ENCODE data around the gene SPATA18.
"Not testable (repeated sequence)": the region's sequence is repeated elsewhere in the genome, so short reads cannot be mapped to it uniquely, and the experiment has no call there.

The SPATA18 gene

DNA sequence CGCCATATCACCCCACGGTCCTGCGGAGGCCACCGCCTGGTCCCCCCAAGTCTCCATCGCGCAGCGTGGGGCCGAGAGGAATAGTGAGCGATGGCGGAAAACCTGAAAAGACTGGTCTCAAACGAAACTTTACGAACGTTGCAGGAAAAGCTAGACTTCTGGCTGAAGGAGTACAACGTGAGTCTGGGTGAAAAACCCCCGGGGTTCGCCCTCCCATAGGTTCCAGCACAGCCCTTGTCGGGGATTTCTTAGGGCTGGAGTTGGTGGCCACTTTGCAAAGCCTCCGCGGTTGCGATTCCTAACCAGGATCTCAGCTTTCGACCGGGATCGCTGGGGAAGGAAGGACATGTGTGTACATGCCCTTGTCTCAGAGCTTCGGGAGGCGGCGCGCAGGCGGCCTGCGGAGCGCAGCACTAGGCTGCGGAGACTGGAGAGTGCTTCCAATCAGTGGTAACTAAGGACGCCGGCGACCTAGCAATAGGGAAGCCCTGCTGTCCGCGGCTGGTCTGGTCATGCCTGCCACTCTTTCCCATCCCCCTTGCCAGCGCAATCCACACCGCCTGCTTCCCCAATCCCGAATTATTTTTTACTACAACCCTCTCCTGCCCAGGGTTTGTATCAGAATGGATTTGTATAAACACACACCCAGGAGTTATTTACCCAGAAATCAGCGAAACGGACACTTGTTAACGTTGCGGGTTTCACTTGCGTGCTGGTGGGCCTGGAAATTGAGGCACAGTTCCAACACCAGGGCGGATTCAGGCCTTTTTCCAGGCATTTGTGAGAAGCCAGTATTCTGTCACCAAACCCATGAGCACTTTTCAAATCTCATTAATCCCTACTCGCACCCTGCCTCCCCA, 741 bp downstream of the SPATA18 start:
- DNase-seq (ENCODE audit: low read depth), result peak; percentile 76

DNA sequence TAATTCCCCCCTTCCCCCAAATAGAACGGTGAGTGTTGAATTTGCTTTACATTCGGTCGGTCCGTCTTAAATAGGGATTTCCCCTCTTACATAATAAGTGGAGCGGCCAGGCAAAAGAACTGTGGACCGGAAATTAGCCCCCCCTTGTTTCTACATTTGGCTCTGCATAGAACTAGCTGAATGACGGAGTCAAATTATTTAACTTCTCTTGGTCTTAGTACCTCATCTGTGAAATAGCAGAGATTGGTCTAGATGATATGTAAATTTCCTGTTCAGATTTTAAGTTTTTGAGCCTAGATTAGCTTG, 1.3 kb downstream of the SPATA18 start:
- DNase-seq (ENCODE audit: low read depth), result no peak

DNA sequence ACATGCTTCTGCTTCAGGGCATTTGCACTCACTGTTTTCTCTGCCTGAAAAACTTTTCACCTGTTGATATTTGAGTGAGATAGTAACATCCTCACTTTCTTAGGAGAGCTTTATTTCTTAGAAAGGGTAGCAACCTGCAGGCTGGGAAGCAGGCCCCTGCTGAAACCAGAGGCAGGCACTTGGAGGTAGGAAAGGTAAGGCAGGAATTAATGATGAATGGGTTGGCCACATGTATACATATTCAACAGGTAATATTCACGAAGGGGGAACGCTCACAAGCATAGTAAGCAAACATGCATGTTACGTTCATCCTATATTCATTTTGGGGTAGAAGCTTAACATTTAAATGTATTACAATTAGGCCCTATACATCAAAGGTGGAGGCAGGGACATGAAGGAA, 3.1 kb downstream of the SPATA18 start:
- no peak for DNase-seq (ENCODE audit: low read depth)

DNA sequence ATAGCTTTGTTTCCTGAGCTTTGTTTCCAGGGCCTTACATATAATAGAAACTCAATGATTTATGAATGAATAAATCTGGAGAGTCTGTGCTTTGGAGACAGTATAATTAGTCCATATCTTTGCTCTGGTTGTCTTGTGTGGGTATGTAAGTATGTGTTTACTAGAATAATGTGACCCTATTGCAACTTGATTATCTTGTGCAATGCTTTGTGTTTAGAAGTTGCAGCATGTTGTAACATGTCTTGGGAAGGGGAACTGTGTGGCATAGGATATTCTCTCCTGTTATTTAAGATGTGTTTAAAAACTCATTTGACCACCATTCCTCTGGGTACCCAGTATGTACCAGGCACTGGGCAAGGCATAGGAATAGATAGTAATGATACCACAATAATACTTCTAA, 6.1 kb downstream of the SPATA18 start:
- DNase-seq (ENCODE audit: low read depth), result no peak

DNA sequence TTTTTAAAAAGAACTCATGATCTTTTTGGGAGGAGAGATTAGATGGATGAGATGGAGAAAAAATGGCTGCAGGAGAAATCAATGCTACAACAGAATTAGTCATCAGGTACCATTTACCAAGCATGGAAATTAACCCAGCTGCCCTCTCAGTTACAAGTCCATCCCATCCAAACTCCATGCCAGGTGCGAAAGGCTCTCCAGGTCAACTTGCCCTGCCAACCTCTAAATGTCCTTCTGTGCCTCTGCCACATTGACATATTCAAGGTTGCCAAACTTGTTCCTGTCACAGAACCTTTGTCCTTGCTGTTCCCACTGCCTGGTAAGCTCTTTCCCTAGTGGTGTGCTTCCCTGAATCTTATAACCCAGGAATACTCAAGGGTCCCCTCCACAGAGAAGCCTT, 7.2 kb downstream of the SPATA18 start:
- no peak for DNase-seq (ENCODE audit: low read depth)

DNA sequence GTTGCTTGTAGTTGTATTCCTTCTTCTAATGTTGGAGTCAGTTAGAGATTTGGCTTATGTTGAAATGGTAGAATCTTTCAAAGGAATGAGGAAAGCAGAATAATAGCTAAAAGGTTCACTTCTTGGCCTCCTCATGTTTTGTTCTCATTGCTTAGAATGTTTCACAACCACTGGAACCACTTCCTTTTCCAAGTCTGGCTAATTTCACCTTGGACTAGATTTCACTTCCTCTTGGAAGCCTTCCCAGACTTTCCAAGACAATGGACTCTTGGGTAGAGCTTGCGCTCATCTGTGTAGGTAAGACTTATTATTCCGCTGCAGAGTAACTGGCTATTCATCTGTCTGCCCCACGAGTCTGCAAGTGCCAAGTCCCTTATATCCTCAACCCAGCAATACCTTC, 8.3 kb downstream of the SPATA18 start:
- peak; percentile 42 for DNase-seq (ENCODE audit: low read depth)

DNA sequence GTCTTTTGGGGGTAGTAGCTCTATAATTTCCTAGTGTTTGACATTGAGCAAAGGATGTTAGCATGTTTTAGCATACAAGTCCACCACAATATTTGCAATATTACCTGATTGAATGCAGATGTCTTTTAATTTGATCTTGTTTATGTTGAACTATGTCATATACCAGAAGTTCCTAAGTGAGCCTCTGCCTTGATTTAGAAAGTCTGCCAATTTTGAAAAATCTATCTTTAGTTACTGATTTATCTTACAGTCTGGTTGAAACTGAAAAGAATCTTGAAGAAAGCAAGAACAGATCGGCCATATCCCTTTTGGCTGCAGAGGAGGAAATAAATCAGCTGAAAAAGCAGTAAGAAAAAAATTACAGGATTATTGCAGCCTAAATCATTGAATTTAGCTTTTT, 18.5 kb downstream of the SPATA18 start:
- DNase-seq (ENCODE audit: low read depth), result no peak

DNA sequence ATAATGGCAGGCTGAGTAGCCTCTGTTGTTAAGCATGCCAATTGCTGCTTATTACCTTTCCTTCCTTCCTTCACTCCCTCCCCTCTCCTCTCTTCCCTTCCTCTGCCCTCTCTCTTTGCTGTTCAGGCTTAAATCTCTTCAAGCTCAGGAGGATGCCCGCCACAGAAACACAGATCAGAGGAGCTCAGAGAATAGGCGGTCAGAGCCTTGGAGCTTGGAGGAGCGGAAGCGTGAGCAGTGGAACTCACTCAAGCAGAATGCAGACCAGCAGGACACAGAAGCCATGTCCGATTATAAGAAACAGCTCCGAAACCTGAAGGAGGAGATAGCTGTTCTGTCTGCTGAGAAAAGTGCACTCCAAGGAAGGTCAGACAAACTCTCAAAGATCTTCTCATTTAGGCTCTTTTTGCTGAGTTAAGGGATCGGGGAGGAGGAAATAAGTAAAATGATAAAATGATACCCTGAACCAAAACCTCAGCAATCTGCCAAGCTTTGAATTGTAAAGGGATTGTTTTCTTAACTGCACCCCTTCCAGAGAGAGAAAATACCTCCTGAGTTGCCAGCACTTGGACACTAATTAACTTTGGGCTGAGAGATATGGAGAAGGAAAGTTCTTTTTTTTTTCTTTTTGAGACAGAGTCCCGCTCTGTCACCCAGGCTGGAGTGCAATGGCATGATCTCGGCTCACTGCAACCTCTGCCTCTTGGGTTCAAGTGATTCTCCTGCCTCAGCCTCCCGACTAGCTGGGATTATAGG, 20.9 kb downstream of the SPATA18 start:
- DNase-seq (ENCODE audit: low read depth), result no peak

DNA sequence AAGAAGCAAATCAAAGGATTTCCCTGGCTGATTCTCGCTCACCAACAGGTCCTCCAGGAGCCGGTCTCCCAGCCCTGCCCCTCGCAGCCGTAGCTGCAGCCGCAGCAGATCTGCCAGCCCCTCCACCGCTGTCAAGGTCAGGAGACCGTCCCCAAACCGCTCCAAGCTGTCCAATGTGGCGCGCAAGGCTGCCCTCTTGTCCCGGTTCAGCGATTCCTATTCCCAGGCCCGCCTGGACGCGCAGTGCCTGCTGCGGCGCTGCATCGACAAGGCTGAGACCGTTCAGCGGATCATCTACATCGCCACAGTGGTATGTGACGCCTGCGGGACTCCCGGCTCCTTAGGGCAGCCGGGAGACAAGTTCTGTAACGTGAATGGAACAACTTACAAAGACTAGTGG, 25.6 kb downstream of the SPATA18 start:
- DNase-seq (ENCODE audit: low read depth), result no peak

DNA sequence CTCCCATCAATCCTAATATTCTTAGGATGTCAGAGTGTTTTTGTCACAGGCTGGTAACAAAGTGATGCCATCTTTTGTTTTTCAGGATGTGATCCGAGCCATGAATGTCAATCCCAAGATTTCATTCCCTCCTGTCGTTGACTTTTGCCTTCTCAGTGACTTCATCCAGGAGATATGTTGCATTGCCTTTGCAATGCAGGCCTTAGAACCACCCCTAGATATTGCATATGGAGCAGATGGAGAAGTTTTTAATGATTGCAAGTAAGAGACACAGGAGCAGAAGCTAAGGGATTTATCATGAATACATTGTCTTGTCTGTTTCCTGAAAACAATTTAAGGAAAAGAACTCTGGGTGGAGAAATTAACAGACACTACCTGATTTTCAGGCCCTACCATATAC, 28.6 kb downstream of the SPATA18 start:
- no peak for DNase-seq (ENCODE audit: low read depth)

DNA sequence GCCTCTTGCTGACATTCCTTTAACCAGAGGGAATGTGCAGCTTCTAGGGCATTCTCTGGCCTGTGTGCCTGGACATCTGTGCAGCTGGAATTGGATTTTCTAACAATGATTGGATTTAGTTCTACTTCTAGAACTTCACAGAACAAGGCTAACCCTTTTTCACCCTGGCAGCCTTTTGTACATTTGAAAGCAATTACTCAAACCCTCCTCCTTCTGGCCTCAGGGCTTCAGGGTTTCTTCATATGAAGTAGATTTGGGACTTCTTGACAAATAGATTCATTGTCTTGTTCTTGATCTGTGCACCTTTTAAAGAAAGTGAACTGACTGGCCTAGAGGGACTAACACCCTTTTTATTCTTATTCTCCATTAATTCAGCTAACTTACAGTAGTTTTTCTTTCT, 30.1 kb downstream of the SPATA18 start:
- DNase-seq (ENCODE audit: low read depth), result no peak

DNA sequence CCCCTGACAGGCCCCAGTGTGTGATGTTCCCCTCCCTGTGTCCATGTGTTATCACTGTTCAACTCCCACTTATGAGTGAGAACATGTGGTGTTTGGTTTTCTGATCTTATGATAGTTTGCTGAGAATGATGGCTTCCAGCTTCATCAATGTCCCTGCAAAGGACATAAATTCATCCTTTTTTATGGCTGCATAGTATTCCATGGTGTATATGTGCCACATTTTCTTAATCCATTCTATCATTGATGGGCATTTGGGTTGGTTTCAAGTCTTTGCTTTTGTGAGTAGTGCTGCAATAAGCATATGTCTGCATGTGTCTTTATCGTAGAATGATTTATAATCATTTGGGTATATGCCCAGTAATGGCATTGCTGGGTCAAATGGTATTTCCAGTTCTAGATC, 35.3 kb downstream of the SPATA18 start:
- not testable (repeated sequence) for DNase-seq (ENCODE audit: low read depth)

DNA sequence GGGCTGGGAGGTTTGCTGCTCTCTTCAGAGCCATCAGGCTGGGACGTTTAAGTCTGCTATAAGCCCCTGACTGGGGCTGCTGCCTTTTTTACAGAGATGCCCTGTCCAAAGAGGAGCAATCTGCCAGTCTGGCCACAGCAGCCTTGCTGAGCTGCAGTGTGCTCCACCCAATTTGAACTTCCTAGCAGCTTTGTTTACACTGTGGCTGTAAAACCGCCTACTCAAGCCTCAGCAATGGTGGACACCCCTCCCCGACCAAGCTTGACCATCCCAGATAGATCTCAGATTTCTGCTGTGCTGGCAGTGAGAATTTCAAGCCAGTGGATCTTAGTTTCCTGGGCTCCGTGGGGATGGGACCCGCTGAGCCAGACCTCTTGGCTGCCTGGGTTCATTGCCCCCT, 40.7 kb downstream of the SPATA18 start:
- DNase-seq (ENCODE audit: low read depth), result no peak

DNA sequence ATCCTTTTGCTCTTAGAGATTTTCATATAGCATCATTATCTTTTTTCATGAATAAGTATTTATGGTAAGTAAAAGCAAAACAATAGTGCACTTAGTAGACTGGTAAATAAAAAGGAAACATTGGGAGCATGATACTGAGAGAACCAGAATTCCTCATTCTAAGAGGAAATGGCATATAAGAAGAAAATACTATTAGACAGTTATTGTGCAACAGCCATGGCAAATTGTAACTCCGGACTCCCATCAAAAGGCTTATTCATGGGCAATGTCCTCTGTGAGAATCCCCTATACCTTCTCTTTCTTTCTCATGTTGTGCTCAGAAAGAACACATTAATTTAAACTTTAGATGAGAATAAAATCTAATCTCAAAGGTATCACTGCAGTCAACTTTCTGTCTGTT, 42.4 kb downstream of the SPATA18 start:
- DNase-seq (ENCODE audit: low read depth), result no peak

DNA sequence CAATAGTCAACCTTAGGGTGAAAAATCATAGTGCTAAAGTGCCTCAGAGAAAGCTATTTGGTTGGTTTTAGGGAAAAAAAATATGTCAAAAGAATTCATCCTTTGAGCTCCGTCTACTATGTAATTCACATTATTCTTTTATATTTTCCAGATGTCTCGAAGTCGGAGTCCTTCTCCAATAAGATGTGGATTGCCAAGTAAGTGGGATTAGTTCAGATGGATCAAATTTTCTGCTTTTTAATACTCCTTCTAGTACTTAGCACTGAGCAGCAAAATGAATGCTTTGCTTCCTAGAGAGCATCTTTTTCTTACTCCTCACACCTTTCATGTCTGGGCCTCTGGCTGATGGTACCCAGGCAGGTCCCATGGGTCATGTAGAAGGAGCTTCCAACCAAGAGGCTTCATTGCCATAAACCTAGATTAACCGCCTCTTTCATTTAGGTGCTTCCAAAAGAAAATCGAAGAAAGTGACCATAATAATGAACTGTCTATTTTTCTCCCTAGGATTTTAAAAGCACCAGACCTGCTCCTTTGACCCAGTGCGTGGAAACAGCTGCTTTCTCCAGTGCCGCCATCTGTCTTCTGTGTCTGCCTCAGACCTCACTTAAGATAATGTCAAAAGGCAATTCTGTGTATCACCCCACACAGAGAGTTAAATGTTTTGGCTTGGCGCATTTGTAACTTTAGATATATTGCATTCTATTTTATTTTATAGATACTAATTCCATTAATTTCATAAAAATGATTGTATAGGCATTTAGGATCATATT, 43.5 kb downstream of the SPATA18 start:
- no peak for DNase-seq (ENCODE audit: low read depth)

DNA sequence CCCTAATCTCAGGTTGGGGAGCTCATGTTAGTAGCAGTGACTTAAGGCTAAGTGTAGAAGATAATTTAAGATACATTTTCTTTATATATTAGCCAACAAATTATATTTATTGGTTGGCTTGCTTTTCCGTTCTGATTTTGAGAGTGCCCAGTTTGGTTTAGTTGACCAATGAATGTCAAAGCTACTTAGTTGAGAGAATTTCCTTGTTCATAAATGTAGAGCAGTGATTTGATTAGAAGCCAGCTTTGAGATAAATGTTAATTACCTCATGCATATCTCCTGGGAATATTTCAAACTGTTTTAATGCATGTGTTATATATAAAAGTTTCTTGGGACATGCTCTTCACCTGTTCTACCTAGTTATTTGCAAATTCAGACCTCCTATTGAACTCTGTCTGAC, 44.3 kb downstream of the SPATA18 start:
- no peak for DNase-seq (ENCODE audit: low read depth)

DNA sequence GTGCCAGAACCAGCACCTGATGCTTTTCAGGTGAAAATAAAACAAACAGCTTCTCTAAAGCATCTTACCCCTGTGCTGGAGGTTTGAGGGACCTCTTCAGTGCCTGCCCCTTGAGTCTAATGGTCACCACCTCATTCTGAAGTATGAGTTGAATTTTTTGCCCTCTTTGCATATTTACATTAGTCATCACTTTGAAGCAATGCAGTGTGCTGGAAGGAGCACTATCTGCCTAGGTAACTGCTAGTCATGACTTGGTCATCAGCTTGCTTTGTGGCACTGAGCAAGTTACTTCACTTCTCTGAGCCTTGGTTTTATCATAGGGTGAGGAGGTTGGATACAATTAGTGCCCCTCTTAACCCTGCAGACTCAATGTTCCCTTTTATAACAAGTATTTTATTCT, 44.9 kb downstream of the SPATA18 start:
- no peak for DNase-seq (ENCODE audit: low read depth)

DNA sequence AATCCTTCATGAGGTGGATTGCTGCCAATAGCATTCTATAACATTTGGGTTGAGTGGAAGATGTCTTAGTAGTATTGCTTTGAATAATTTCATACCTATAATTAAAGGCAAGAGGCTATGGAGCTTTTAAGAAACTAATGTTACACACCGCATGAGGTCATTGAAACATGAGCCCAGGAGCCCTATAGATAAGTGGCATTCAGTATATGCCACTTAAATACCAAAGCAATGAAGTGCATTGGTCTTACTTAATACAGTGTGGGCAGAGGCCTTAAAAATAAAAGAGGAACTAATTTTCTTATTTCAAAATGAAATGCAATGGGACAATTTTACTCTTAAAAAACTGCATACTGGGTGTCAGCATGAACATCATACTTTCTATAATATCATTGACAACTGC, 47.5 kb downstream of the SPATA18 start:
- DNase-seq (ENCODE audit: low read depth), result no peak

DNA sequence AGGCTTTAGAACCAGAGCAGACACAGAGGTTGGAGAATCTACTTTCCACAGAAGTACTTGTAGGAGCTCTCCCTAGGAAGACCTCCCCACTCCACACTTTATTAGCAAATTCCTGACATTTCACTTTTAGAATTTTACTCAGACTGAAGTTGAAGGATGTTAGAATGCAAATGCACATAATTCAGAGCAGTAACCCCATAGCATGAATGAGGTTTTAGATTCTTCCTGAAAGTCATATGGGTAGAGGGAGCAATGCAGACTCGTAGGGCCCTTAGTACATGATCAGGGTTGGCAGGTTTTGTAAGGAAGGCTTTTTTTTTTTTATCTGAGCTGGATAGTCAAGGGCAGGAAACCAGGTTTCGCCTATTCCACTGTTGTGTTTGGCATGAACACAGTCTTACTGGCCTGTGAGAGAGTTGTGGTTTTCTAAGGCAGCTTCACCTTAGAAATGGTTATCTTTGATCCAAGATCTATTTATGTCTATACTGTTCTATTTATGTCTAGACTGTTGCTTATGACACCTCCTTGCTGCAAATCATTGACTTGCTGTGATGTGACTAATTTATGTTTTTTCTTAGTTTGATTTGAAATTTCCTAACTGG, 48.9 kb downstream of the SPATA18 start:
- DNase-seq (ENCODE audit: low read depth), result no peak

DNA sequence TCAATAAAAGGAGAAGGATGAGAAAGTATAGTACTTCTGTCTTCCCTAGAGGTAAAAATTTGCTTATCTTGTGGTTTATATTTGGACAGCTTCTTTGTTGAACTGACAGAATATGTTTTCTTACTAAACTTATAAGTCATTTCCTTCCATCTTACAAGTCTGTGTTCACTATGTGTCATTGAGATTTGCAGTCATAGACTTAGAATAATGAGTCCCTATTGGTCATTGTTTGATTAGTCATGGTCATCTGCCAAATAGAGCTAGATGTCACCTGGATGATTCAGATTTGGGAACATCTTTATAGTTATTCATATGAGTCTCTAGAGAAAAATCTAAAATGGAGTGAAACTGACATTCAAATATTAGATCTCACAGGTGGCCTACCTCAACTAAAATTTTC, 51.5 kb downstream of the SPATA18 start:
- no peak for DNase-seq (ENCODE audit: low read depth)

DNA sequence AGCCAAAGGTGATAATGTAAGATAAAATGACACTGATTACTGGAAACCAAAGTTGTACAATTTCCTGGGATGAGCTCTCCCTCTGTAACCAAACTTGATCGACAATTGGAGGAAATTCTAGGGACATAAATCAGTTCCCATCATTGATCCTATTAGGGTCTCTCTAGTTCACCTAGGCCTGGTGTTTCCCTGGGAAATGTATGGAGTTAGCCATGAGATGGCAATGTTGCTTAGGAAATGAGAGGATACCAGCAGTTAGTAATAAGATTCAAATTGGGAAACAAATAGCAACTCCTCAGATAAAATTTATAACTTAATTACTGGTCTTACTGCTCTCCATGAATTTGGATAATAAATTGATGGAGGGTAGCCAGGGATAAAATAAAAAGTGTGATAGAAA, 52.2 kb downstream of the SPATA18 start:
- DNase-seq (ENCODE audit: low read depth), result no peak

DNA sequence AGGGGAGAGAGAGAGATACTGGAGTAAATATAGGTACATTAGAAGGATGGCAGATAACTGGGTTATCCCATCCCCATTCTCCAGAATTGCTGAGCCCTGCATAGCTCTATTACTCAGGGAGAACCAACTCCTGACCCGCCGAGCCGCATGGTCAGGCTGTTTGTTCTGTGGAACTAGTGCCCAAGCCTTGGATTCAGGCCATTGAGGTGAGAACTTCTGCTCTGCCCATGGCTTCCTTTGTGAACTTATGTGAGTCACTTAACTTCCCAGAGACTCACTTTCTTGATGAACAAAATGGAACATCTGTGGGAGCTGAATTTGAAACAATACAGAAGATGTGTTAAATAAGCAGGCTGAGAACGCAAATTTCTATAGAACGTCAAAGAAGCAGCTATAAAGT, 54.2 kb downstream of the SPATA18 start:
- no peak for DNase-seq (ENCODE audit: low read depth)

DNA sequence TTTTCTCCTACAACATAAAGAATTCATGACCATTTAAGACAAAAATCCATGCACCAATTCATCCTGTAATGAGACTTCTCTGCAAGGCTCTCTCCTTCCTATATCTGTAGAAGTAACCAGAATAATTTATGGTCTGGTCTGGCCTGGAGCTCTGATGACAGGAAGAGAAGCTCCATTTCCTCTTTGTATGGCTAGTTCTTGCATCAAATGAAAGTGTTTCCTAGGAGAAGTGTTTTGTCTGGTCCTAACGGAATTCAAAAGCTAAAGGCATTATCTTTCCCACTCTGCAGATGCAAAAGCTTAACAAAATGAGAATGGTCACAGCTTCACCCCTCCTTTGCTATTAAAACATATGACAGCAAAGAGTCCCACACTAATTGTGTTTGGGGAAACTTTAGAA, 55.1 kb downstream of the SPATA18 start:
- no peak for DNase-seq (ENCODE audit: low read depth)

Data from GM04504 (cell line).